Spleen (tissue), 7 donors: ENCODE results near the gene ZIC1.

Experiments
- CTCF ChIP-seq, 11 experiments: fragments of 200-600 bp in 7 of 11; fragments of 450-650 bp in 4 of 11; sonication (generic) in 4 of 11; IDR thresholded peaks in 8 of 11; conservative IDR thresholded peaks in 3 of 11; 1 replicate in 7 of 11; 2 replicates in 4 of 11; pipeline versions ENCODE4 v1.4.0 to v1.8.0; 2016 to 2021; ENCODE audit warnings: antibody characterized with exemption in 11 of 11, inconsistent platforms in 4 of 11, mild to moderate bottlenecking in 1 of 11
- POLR2AphosphoS5 ChIP-seq, 3 donors: sonication (generic); formaldehyde crosslinking; IDR thresholded peaks; one replicate each; pipeline ENCODE4 v1.5.1; 2017; ENCODE audit warnings: antibody characterized with exemption in 3 of 3
- donor health status: DM: no; HTN: no; CAD: no; lungs with moderate emphysema.
- donor health status: DM: no; HTN: no; CAD: no.
- donor health status: DM: no; HTN: no; CAD: no.

- TF ChIP-seq POLR2AphosphoS5 (IDR thresholded peaks at IDR 0.05) = no peak
- TF ChIP-seq CTCF (IDR thresholded peaks at IDR 0.05 in 8 of 11, conservative IDR thresholded peaks at IDR 0.05 in 3 of 11) = no peak
Measured at GRCh38 chr3:147388700-147389580, 20.2 kb upstream of the ZIC1 start.
